Psoas muscle (tissue), 8 donors: ENCODE data around the gene LYPD4. TPM values are rescaled to one million over a fixed set of nuclear protein-coding genes. Genes with fewer than 3 reads are reported as not detected.

ENCODE experiments used
- ATAC-seq, 4 donors: fragments of 200-7000 bp; cut with Tn5 transposase; one replicate each; pipeline ENCODE4 v1.9.1; 2020; ENCODE audit warnings: moderate library complexity in 3 of 4, mild to moderate bottlenecking in 2 of 4
- DNase-seq, 2 donors: peaks; one replicate each; pipeline ENCODE4 v3.0.0-alpha.2; 2020
- H3K27ac ChIP-seq: fragments of 200-600 bp; one replicate; pipeline ENCODE4 v1.8.0; 2022
- H3K27me3 ChIP-seq, 3 donors: fragments of 200-600 bp in 1 of 3; one replicate each; pipeline versions ENCODE4 v1.6.1 to v1.8.0; 2013 to 2022; ENCODE audit warnings: low read length in 2 of 3, mild to moderate bottlenecking in 2 of 3, moderate library complexity in 1 of 3; ENCODE audit not compliant: insufficient read depth in 3 of 3
- H3K36me3 ChIP-seq, 2 donors: fragments of 200-600 bp in 1 of 2; one replicate each; pipeline versions ENCODE4 v1.6.1 to v1.8.0; 2013 to 2022; ENCODE audit warnings: low read depth in 1 of 2, mild to moderate bottlenecking in 1 of 2, moderate library complexity in 1 of 2; ENCODE audit not compliant: insufficient read depth in 1 of 2
- H3K4me1 ChIP-seq: fragments of 200-600 bp; one replicate; pipeline ENCODE4 v1.8.0; 2022
- H3K4me3 ChIP-seq: fragments of 200-600 bp; one replicate; pipeline ENCODE4 v1.8.0; 2022; ENCODE audit warnings: mild to moderate bottlenecking
- H3K9me3 ChIP-seq: fragments of 200-600 bp; one replicate; pipeline ENCODE4 v1.8.0; 2022
- WGBS, 3 donors: extraction: QIAGEN DNeasy Blood & Tissue Kit; methylation state at CpG; one replicate each; pipeline versions ENCODE4 v1.1.6 to v1.1.7; 2013; 5-methylcytosine and 5-hydroxymethylcytosine counted together
- intact Hi-C, 2 donors: fragments of 100-400 bp; cut with DNase I; formaldehyde crosslinking; loops; one replicate each; pipeline versions ENCODE4 v1.11.0 to v1.14.2; 2022
- polyA plus RNA-seq, 3 donors: library from polyadenylated mRNA; stranded (reverse); fragments of 200-250 nt; gene quantifications; one replicate each; pipeline ENCODE4 v1.2.3, GENCODE V29; 2013
- total RNA-seq, 4 donors: library from RNA; stranded (reverse); fragmentation: NEBNext Ultra II Directional in 2 of 4; extraction: Animal tissue kit (Norgen Biotek cat#: 25700) in 2 of 4; gene quantifications; one replicate each; pipeline versions ENCODE4 v1.2.1 to v1.2.4, GENCODE V29; 2021 to 2023
- TF ChIP-seq, protein P1 (sequence below): fragments of 200-600 bp; IDR thresholded peaks from one replicate; pipeline ENCODE4 v1.8.0; 2022; ENCODE audit warnings: antibody characterized with exemption
- donor health status: healthy with polysubstance abuse.
- donor health status: DM: no; HTN: no; CAD: no; lungs with moderate emphysema.
- donor health status: Bipolar disorder and iron deficiency.
- donor health status: healthy.
- donor health status: DM: yes; HTN: yes; CAD: no.
- donor health status: DM: no; HTN: no; CAD: no.
- donor health status: DM: no; HTN: no; CAD: no.
- donor health status: DM: yes; HTN: yes; CAD: no.

LYPD4 gene
- total and polyA plus RNA-seq, 7 donors = not detected

DNA sequence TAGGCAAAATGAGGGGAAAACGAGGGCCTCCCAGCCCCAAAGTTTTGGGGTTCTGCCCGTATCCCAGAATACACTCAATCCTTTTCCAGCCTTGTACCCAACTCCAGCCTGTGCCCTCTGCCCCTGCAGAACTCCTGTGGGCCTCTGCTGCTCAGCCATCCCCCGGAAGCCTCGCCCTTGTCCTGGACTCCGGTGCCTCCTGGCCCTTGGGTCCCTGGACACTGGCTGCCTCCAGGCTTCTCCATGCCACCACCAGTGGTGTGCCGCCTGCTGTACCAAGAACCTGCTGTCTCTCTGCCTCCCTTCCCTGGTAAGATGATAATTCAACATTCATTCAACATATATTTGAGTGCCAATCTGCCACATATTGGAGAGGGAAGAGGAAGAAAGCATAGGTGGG is 4.2 kb upstream of the LYPD4 start:
- no peaks in the 10 kb centered on the region for H3K9me3 ChIP-seq
- peaks cover 0 to 4% (median 3%) of the 10 kb centered on the region in 3 donors for H3K27me3 ChIP-seq
- H3K4me1 ChIP-seq = no peaks in the 10 kb centered on the region
- no peak for DNase-seq
- H3K36me3 ChIP-seq = no peaks in the 10 kb centered on the region
- TF ChIP-seq, protein P1, sequence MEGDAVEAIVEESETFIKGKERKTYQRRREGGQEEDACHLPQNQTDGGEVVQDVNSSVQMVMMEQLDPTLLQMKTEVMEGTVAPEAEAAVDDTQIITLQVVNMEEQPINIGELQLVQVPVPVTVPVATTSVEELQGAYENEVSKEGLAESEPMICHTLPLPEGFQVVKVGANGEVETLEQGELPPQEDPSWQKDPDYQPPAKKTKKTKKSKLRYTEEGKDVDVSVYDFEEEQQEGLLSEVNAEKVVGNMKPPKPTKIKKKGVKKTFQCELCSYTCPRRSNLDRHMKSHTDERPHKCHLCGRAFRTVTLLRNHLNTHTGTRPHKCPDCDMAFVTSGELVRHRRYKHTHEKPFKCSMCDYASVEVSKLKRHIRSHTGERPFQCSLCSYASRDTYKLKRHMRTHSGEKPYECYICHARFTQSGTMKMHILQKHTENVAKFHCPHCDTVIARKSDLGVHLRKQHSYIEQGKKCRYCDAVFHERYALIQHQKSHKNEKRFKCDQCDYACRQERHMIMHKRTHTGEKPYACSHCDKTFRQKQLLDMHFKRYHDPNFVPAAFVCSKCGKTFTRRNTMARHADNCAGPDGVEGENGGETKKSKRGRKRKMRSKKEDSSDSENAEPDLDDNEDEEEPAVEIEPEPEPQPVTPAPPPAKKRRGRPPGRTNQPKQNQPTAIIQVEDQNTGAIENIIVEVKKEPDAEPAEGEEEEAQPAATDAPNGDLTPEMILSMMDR = no peak
- WGBS, 3 donors = 74 to 80% (median 78%) methylated on average over 5 to 6 of the region's 6 CpGs
- no peak for ATAC-seq
- intact Hi-C loops = no loop called here
- no peak overlapping the region for H3K4me3 ChIP-seq
- H3K27ac ChIP-seq = no peak overlapping the region

DNA sequence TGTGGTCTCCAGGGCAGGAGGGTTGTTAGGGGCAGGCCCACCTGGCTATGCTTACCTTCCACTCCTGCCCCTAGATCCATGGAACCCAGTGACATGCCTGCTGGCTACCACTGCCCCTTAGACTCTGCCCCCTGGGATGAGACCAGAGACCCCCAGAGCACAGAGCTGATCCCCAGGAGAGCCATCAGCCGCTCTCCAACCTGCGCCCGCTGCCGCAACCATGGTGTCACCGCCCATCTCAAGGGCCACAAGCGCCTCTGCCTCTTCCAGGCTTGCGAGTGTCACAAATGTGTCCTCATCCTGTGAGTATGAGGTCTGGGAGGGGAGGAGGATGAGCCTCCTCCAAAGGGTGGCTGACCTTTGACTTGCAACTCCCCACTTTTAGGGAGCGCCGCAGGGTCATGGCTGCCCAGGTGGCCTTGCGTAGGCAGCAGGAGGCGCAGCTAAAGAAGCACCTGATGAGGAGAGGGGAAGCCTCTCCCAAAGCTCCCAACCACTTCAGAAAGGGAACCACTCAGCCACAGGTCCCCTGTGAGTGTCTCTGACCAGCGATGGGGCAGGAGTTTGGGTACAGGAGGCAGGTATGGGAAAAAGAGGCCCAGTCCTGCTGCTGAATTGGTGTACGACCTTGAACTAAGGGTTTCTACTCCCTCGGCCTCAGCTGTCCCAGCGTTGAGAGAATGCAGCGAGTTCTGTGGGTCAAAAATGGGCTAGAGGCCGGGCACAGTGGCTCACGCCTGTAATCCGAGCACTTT is 3.0 kb upstream of the LYPD4 start:
- Histone ChIP-seq H3K4me3 (no peak overlapping the region), H3K27me3 (peaks cover 0 to 4% (median 3%) of the 10 kb centered on the region in 3 donors), H3K27ac (no peak overlapping the region), H3K36me3 (no peaks in the 10 kb centered on the region), H3K9me3 (no peaks in the 10 kb centered on the region), H3K4me1 (no peaks in the 10 kb centered on the region)
- no peak for DNase-seq
- TF ChIP-seq, protein P1 = no peak
- no peak for ATAC-seq
- 82 to 86% (median 83%) methylated on average over 19 of the region's 19 CpGs for WGBS, 3 donors
- intact Hi-C loops = no loop called here

GRCh38 chr19:41845051-41845590 is 638 bp upstream of the LYPD4 start:
- 87 to 91% (median 87%) methylated on average over 22 to 23 of the region's 23 CpGs for WGBS, 3 donors
- H3K4me1 ChIP-seq = no peaks in the 10 kb centered on the region
- H3K9me3 ChIP-seq = no peaks in the 10 kb centered on the region
- no peaks in the 10 kb centered on the region for H3K36me3 ChIP-seq
- no peak overlapping the region for H3K4me3 ChIP-seq
- H3K27me3 ChIP-seq = peaks cover 0 to 9% (median 3%) of the 10 kb centered on the region in 3 donors
- no peak overlapping the region for H3K27ac ChIP-seq
- ATAC-seq (no peak), DNase-seq (no peak)
- TF ChIP-seq, protein P1 = no peak
- intact Hi-C loops = no loop called here

DNA sequence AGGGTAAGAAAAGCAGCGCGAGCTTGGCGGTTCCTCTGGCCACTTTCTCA is 343 bp upstream of the LYPD4 start, which contains the start of gene DMRTC2:
TSS of gene DMRTC2 (plus strand) at position 42 of the 50 bp plus-strand sequence. CDS start 2,387 bp downstream, outside the sequence.
- no peak within 1 kb of the TSS for H3K27ac ChIP-seq
- TF ChIP-seq, protein P1 = no peak
- peaks cover 0 to 9% (median 2%) of the 10 kb centered on the region in 3 donors for H3K27me3 ChIP-seq
- WGBS, 3 donors = 91 to 96% (median 93%) methylated on average over 3 of the region's 3 CpGs
- intact Hi-C loops = no loop called here
- H3K36me3 ChIP-seq = no peaks in the 10 kb centered on the region
- no peaks in the 10 kb centered on the region for H3K9me3 ChIP-seq
- no peaks in the 10 kb centered on the region for H3K4me1 ChIP-seq
- no peak for DNase-seq
- ATAC-seq = no peak
- H3K4me3 ChIP-seq = no peak within 1 kb of the TSS

GRCh38 chr19:41843371-41843770 is 1.1 kb downstream of the LYPD4 start:
- no peaks in the 10 kb centered on the region for H3K4me1 ChIP-seq

More at GRCh38 chr19:41843371-41843770, 1.1 kb downstream of the LYPD4 start:
- 59 to 65% (median 63%) methylated on average over 7 of the region's 7 CpGs for WGBS, 3 donors
- ATAC-seq (no peak), DNase-seq (no peak)
- H3K27ac ChIP-seq = no peak overlapping the region
- intact Hi-C loops = no loop called here
- H3K27me3 ChIP-seq = peaks cover 0 to 9% (median 2%) of the 10 kb centered on the region in 3 donors
- H3K4me3 ChIP-seq = no peak overlapping the region
- H3K9me3 ChIP-seq = no peaks in the 10 kb centered on the region
- H3K36me3 ChIP-seq = no peaks in the 10 kb centered on the region
- TF ChIP-seq, protein P1 = no peak
